ENCODE results near the gene PNPLA8.

Gene PNPLA8

GRCh38 chr7:108425714-108426275, 100.1 kb downstream of the PNPLA8 start:
- TF ChIP-seq CTCF (IDR thresholded peaks at IDR 0.05; ENCODE audit: borderline replicate concordance, insufficient read depth, low read depth, low read length) = no peak
- H3K4me3 ChIP-seq (ENCODE audit: low read depth, low read length) = no peak overlapping the region

GRCh38 chr7:108424013-108424412, 101.9 kb downstream of the PNPLA8 start:
- no peak for TF ChIP-seq CTCF (IDR thresholded peaks at IDR 0.05; ENCODE audit: borderline replicate concordance, insufficient read depth, low read depth, low read length)
- H3K4me3 ChIP-seq (ENCODE audit: low read depth, low read length) = no peak overlapping the region

- no peak for TF ChIP-seq CTCF (IDR thresholded peaks at IDR 0.05; ENCODE audit: borderline replicate concordance, insufficient read depth, low read depth, low read length)
- H3K4me3 ChIP-seq (ENCODE audit: low read depth, low read length) = no peak overlapping the region
These were observed 102.6 kb downstream of the PNPLA8 start for GRCh38 chr7:108423089-108423989.

GRCh38 chr7:108421720-108422331, 104.1 kb downstream of the PNPLA8 start:
- no peak for TF ChIP-seq CTCF (IDR thresholded peaks at IDR 0.05; ENCODE audit: borderline replicate concordance, insufficient read depth, low read depth, low read length)
- H3K4me3 ChIP-seq (ENCODE audit: low read depth, low read length) = no peak overlapping the region
